HG03103 (cell line): ENCODE measurements around the gene CAPRIN2.
A peak's percentile ranks its signal among the peaks of the same experiment; 100 is the strongest.

ENCODE experiments used
- ATAC-seq: cut with Tn5 transposase; IDR thresholded peaks from one replicate; pipeline ENCODE4 v1.9.1; 2021; ENCODE audit warnings: low read depth; ENCODE audit not compliant: unreplicated experiment

The CAPRIN2 gene, protein sequence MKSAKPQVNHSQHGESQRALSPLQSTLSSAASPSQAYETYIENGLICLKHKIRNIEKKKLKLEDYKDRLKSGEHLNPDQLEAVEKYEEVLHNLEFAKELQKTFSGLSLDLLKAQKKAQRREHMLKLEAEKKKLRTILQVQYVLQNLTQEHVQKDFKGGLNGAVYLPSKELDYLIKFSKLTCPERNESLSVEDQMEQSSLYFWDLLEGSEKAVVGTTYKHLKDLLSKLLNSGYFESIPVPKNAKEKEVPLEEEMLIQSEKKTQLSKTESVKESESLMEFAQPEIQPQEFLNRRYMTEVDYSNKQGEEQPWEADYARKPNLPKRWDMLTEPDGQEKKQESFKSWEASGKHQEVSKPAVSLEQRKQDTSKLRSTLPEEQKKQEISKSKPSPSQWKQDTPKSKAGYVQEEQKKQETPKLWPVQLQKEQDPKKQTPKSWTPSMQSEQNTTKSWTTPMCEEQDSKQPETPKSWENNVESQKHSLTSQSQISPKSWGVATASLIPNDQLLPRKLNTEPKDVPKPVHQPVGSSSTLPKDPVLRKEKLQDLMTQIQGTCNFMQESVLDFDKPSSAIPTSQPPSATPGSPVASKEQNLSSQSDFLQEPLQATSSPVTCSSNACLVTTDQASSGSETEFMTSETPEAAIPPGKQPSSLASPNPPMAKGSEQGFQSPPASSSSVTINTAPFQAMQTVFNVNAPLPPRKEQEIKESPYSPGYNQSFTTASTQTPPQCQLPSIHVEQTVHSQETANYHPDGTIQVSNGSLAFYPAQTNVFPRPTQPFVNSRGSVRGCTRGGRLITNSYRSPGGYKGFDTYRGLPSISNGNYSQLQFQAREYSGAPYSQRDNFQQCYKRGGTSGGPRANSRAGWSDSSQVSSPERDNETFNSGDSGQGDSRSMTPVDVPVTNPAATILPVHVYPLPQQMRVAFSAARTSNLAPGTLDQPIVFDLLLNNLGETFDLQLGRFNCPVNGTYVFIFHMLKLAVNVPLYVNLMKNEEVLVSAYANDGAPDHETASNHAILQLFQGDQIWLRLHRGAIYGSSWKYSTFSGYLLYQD

DNA sequence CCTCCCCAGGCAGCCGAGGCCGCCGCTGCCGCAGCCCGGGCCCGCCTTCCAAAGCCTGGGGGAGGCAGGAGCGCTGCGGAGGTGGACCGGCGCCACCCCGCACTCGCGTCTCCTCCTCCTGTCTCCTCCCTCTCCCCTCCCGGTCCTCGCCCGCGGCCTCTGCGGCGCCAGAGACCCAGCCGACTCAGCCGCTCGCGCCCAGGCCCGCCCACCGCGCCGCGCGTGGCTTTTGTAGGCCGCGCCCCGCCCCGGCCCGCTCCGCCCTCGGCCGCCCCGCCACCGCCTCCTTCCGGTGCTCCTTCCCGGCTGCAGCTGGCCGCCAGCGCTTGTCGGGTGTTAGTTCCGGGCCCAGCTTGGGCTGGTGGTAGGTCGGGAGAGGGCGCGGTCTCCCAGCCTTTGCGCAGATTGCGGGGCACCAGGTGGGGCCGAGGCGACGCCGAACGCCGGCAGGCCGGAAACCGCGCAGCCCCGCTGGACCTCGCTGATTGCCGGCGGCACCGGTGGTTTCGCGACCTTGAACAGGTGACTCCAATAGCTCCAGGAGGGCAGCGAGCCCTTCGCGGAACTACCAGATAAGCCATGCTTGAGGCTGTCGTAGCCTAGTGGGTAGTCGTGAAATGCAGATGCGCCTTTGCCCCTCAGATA lies at the start of gene CAPRIN2:
Gene CAPRIN2, minus strand, starts transcription at position 202 of the 645 bp plus-strand sequence. CDS start 1,431 bp downstream, outside the sequence.
- peak; percentile 91 for ATAC-seq

DNA sequence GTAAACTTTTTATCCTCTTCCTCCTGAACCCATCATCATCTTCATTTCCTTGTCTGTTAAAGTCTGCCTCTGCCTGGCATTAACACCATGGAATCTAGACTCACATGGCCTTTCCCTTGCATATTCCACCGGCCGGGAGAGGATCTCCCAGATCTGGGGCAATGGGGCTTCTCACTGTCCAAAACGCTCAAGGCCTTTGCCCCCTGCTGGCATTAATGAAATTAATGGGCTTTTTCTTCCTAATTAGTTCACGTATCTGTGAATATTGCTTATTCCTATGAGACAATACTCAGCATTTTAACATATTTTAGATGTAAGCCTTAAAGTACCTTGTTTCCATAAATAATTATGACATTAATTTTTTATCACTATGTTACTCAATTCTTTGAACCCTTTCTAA lies 42.9 kb upstream of the CAPRIN2 start:
- no peak for ATAC-seq

DNA sequence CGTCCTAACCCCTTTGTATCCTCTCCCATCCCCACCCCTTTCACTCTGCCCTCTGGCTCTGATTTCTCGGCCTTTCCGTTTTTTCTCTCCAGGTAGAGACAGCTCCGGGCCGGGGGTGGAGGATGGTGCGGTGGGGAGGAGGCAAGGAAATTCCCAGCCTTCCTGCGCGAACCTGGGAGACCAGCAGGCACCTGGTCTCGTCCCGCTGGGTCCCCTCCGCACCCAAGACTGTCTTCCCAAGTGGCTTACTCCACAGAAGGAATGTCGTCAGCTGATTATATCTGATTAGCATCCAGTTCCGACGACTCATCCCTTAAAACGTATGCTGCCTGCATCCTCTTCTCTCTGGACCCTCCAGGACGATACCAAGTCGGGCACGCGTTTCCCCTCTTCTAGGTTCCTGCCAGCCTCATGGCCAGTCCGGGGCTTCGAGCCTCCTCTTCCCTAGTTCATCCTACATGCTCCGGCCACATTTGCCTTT lies 42.2 kb upstream of the CAPRIN2 start:
- ATAC-seq, result no peak

DNA sequence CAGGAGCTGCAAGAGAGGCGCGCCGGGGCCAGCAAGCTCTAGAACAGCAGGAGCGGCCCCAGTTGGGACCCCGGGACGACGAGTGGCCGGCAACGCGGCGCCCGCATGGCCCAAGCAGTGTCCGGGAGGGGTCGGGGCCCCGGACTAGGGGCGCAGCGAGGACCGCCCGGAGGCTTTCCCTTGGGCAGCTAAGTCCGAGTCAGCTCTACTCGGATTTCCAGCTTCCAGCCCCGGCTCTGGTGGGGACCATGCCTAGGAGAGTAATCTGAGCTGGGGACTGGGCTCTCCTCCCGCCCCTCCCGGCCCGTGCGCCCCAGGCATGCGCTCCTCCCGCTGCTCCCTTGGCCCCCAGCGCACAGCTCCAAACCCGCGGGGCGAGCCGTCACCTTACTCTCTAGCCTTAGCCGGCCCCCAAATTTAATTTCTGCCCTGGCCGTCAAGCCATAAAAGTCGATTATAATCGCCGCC lies 41.6 kb upstream of the CAPRIN2 start:
- ATAC-seq, result peak; percentile 9

DNA sequence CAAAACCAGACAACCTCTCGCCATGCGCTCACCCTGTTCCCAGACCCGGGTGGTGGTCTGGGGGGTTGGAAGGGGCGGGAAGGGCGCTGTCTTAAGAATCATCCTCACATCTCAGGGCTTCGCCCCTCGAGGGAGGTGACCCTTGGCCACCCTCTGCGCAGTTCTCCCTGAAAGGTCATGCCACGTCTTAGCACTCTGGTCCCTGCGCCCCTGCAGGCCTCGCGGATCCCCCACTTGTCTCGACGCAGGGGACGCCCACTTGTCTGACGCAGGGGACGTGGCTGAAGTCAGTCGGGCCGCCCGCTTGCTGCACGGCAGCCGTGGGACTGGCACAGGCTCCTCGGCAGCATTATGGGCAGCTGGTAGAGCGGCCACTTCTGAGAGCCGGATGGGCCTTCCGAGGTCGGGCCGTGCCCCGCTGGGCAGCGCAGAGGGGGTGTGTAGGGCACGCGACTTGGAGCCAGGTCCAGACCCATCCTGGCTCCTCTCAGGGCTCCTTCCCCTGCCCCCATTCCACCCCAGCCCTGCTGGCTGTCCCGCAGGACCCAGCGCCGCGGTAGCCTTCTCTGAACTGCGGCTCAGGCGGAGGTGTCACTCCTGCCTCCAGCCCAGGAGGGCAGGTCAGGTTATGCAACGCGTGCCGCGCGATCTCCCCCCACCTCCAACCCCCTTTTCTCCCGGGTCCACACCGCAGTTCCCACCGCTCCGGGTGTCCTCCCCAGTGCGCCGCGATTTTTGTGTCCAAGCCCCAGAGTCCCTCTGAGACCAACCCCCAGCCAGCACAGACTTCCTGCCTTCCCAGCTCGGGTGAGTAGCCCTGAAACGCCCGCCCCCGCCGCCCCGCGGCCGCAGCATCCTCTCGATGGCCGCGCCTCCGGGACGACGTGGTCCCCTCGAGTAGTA lies 40.9 kb upstream of the CAPRIN2 start:
- peak; percentile 90 for ATAC-seq

DNA sequence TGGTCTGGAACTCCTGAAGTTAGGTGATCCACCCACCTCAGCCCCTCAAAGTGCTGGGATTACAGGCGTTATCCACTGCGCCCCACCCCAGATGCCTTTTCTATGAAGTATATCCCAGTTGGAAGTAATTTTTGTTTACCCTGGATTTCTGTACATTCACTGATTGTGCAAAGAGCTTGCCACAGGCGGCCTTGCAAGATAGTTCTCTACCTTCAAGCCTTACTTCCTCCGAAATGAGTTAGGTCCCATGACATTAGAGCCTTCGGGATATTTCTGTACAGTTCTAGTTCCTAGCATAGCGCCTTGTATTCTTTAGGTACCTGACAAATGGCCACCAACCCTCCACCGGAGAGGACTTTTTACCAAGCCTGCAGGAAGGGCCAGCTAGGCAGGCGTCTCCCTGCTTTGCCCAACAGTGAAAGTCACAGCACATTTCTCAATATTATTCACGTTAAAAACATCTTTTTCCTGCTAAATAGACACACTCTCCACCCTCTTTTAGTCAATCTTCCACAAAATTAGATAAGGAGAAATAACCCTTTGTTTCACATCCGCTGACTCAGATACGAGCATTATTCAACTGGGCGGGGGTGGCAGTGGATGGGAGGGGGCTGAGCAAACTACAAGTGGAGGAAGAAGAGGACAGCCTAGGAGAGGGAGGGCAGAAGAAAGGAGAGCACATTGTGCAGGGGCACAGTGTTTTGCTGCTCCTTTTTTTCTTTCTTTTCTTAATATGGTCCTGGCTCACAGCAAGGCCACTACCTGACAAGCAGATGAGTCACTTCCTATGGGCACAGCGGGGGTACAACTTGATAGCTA lies 40.0 kb upstream of the CAPRIN2 start:
- ATAC-seq, result no peak

DNA sequence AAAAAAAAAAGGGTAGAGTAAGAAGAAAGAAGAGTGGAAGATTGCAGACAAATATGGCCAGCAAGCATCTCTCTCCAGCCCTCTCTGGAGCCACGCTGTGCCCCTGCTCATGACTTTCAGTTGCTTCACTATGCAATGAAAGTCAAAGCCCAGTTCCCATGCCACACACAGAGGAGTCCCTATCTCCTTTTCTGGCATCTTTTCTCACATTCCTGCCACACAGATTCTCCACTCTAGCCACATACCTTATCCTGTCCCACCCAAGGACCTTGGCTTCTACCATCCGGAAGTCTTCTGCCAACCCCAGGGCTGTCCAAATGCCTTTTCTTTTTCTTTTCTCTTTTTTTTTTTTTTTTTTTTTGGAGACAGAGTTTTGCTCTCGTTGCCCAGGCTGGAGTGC lies 39.3 kb upstream of the CAPRIN2 start:
- no peak for ATAC-seq

DNA sequence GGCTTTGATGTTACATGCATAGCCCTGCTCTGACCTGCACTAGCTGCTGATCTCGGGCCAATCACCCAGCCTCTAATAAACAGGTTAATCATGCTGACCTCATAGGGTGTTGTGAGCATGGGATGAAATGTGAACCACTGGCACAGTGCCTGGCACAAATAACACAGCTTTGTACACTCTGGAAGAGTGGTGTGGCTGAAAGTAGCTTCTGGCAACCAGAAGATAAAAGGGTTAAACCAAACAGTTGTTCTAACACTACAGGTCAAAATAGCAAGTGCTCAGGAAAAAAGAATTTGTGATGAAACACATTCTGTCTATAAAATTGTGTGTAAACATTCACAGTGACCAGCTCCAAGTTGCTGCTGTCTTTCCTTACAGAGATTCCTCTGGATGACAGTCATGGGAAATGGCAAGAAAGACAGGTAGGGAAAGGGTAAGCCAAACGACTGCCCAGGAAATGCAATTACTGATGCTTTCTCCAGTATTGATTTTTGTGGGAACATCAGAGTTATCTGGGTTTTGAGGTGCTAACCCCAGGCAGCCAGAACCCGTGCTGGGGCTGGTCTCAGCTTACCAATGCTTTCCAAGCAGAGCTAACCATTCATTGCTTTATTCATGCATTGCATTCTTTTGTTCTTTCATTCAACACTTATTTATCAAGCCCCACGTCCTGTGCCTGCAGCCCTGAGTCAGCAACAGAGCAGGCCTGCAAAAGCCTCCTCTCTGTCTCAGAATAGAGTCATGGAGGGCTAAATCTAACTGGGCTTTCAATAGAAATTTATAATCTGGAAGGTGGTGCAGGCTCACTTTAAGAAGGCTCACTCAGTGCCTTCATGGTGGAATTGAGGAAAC lies 38.1 kb upstream of the CAPRIN2 start:
- no peak for ATAC-seq

DNA sequence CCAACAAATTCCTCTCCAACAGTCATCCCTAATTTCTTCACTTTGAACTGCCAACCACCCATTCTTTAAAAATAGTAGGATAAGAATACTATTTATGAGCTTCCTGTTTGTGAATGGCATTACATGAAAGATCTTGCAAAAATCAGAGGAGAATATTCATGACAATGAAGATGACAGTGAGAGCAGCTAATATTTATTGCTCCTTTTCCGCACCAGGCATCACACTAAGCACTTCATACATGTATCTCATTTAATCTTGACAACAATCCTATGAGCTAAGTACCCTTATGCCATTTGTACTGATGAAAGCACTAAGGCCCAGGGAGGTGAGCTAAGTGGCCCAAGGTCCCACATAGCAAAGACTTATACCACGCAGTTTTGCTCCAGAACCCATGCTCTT lies 37.3 kb upstream of the CAPRIN2 start:
- ATAC-seq, result no peak

DNA sequence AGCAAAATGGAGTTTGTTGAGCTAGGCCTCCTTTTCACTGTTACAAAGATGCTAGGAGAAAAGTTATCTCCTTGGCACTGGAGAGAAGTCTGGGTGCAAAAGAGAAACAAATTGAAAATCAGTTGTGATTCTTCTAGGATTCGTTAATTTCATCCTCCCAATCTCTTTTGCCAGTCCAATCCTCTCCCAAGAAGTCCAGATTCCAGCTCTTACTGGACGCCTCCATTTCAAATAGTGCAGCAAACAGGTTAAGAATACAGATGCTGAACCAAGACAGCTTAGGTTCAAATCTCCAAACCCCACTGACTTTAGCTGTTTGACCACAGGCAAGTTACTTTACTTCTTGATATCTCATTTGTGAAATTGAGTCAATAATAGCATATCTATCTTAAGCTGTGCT lies 34.0 kb upstream of the CAPRIN2 start:
- ATAC-seq, result no peak

DNA sequence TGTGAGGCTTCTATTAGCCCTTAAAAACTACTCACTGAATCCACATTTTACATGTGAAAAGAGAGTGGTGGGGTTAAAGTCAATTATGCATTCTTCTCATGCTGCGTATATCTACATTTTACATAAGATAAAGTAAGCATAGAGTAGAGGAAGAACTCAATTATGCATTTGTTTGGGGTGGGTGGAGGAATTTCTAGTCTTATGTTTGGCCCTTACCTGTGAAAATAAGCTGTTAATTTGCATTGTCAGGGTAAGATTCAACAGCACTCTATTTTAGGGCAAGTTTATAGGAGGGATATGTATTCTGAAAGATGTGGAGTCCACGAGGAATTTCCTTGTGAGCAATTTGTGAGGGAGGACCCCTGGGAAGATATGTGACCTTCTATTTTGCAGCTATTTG lies 30.9 kb upstream of the CAPRIN2 start:
- ATAC-seq, result no peak

DNA sequence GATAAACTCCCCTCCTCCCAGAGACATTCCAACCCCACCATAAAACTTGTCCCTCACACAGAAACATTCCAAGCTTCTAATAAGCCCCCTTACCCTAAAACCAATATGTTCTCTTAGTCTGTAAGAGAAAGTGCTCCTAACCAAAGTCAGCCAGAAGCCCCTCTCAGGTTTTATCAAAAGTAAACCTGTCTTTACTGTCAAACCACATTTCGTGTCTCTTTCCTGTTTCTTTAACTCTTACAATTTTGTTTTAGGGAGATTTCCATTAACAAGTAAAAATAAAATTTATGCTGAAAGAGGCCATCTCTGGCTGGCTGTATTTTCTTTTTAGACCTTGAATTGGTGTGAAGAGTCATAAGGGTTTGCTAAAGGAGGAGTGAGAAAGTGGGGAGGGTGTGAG lies 29.8 kb upstream of the CAPRIN2 start:
- no peak for ATAC-seq

DNA sequence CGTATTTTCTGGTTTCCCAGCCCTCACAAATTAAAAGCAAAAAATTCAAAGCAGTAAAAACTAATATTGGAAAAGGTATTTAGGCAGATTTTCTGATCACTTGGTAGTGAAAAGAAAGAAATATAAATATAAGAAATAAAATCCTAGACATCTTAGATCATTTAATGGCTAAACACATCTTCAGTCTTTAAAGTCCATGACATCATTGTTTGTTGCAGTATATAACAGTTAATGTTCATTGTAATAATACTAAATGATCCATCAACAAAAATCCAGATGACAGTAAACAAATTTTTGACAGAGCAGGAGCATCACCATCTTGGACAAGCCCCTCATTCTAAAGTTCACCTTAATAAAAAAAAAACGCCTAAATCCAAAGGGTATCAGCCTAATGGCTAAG lies 29.2 kb upstream of the CAPRIN2 start:
- ATAC-seq, result no peak

DNA sequence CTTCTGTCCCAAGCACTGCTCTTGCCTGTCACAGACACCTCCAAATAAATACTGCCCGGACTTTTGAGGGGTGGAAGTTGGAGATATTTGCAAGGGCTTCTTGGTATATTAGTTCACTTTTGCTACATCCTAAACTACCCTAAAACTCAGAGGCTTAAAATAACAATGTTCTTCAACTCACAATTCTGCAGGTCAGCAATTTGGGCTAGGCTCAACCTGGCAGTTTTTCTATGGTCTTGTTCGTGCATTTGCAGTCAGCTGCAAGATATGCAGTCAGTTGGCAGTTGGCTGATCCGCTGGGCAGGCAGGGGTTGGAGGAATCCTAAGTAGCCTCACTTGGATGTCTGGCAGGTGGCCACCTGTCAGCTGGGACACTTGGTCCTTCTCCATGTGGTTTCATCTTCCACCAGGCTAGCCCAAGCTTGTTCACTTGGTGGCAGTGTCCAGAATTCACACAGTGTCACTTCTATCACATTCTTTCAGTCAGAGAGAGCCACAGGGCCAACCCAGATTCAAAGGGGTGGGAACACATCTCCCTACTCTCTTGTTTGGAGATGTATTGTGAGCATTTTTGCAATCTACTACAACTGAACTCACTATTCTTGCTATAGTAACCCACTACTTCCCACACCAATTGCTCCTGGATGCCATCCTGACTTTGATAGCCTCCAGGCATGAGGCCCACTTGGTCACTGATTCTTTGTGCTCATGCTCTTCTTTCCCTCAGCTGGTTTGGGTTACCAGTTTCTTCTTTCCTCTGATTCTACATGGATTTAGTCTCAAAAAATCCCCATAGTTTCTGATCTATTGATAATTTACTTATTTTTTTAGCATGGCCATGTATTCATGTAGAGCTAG lies 27.8 kb upstream of the CAPRIN2 start:
- ATAC-seq, result no peak

DNA sequence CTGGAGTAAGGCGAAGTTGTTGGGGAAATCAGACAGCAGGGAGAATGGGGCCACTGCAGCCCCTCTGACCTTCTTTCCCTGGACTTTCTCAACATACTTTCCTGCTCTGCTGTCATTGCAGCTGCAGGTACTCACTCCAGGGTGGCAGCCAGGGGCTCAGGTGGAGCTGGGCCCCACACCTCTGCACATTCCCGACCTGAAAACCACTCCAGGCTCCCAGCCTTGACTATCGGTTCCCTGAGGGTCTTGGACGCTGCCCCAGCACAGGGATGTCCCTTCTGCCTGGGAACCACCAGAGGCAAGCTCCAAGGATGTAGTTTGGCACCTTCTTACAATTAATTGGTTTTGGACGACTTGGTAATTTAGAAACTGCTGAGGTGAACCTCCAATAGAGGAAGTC lies 24.8 kb upstream of the CAPRIN2 start:
- no peak for ATAC-seq

DNA sequence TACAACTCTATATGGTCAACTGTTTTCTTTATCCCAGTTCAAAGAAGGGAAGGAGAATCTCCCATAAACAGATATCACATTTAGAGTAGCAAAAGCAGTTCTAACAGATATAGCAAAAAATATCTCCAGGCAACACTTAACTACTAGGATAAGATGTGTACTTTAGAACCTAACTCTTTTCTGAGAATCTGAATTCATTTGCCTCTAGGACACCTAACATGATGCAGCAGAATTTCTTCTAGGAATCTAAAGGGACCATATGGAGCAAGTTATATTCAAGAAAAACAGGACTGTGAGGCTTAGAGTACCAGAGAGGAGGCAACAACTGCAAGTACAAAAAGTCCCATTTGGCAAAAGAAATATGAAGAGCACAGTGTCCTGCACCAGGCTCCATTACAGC lies 24.4 kb upstream of the CAPRIN2 start:
- no peak for ATAC-seq

DNA sequence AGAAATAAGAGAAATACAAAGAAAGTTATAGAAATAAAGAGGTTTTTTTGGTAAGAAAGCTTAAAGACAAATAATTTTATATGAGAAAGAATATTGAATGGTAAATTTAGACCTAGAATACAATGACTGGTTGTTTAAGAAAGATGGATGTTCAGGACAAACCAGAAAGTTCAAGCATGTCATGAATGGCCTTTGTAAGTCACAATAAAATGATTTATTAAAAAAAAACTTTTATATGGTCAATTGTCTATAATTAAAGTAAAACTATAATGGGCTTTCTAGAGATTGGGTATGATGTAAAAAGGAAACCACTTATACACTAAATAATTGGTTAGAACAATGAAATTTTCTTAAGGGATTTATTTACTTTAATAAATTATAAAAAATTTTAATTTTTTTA lies 19.8 kb upstream of the CAPRIN2 start:
- no peak for ATAC-seq
